ENCODE measurements around the gene CCDC126.
"Not testable (repeated sequence)": the region's sequence is repeated elsewhere in the genome, so short reads cannot be mapped to it uniquely, and the experiment has no call there.

Gene CCDC126

DNA sequence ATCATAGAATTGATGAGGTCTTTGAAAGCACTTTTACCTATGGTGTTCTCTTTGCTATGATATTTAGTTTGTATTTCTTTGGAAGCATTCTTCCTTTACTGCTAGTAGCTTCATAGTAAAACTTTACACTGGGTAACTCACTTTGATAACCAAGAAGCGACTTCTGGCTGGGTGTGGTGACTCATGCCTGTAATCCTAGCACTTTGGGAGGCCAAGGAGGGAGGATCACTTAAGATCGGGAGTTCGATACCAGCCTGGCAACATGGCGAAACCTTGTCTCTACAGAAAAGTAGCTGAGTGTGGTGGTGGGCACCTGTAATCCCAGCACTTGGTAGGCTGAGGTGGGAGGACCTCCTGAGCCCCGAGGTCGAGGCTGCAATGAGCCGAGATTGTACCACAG lies 36.2 kb downstream of the CCDC126 start:
- DNase-seq, result no peak

DNA sequence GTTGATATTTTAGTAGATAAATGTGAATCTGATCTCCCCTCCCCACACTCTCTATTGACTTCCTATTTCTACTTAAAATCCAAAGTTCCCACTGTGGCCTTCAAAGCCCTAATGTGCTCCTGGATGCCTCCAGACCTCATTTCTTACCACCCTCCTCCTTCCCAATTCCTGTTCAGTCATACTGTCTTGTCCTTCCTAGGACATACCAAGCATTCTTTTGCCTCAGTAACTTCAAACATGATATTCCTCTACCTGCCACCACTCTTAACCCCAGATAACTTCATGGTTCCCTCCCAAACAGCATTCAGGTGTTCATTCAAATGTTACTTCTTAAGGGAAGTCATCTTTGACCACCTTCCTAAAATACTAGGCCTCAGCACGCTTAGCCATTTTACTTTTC lies 48.6 kb downstream of the CCDC126 start:
- no peak for DNase-seq

DNA sequence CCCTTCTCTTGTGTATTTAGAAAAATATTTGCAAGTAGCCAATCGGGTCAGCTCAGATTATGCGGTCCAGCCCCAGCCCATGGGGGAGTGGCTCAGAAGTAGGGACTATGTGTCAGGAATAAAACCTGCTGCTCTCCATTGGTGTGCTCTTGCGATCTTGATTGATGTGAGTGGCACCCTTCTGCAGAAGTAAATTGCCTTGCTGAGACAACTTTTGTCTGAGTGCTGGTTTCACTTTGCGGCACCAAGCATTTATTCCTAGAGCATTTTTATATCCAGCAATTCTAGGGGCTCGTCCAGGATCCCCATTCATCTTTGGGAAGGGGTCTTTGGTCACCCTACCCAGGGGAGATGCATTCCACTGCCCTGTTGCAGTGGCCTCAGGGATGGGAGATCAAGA lies 56.8 kb downstream of the CCDC126 start:
- DNase-seq, result no peak

DNA sequence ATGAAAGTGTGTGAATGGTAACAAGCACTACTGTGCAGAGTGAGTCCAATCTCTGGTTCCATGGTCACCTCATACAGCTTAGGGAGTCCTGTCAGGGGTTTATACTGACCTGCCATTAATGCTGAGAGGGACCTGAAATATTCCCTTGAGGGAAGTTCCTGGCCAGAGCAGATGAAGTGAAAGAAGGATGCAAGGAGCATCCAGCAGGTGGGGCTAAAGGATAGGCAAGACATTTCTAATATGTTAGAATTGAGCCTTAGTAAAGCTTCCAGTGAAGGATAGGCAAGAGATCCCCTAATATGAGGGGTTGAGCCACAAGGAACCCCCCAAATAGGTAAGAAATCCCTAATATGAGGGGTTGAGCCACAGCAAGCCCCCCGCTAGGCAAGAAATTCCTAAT lies 57.3 kb downstream of the CCDC126 start:
- no peak for DNase-seq

DNA sequence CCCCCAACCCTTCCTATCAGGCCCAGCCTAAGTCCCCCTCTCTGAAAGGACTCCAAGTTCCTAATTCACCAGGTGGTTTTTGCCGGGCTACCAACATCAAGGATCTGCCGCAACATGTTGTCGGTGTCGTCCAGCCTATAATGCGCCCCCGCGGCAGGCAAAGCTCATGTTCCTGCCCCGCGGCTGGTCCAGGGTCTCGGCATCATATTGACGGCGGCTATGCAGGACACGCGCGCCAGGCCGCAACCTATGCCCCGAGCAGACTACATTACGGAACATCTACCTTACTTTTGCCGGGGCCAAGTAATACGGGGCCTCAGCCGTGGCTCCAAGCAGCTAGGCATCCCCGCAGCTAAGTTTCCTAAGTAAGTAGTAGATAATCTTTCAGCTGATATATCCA lies 58.3 kb downstream of the CCDC126 start:
- no peak for DNase-seq

DNA sequence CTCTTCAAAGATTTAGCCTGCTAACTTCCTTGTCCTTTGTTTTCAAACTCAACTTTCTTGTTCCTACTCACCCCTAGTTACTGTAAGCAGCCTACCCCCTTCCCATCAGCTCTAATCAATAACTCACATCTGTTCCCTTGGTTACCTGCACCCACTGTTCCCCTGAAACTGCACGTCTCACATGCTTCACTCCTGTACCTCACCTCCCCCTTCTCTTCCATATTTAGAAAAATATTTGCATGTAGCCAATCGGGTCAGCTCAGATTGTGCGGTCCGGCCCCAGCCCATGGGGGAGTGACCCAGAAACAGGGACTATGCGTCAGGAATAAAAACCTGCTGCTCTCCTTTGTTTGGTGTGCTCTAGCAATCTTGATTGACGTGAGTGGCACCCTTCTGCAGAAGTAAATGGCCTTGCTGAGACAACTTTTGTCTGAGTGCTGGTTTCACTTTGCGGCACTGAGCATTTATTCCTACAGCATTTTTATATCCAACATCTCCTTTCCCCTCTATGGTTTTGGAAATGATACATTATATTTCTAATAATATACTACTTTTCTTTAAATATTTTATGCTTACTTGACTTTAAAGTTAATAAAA lies 61.7 kb downstream of the CCDC126 start:
- DNase-seq, result no peak

DNA sequence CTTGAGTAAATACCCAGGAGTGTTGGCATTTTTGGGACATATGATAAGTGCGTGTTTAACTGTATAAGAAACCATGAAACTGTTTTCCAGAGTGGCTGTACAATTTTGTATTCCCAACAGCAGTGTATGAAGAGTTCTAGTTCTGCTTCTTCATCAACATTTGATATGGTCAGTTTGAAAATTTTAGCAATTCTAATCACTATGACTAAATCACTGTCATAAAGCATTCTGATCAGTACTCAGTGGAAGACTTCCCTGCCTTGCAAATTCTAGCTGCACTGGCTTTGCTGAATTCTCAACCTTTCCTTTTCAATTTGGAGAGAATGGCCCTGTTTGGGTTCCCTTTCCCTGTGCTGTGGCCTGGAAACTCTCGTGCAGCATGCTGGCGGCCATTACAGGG lies 64.2 kb downstream of the CCDC126 start:
- no peak for DNase-seq

DNA sequence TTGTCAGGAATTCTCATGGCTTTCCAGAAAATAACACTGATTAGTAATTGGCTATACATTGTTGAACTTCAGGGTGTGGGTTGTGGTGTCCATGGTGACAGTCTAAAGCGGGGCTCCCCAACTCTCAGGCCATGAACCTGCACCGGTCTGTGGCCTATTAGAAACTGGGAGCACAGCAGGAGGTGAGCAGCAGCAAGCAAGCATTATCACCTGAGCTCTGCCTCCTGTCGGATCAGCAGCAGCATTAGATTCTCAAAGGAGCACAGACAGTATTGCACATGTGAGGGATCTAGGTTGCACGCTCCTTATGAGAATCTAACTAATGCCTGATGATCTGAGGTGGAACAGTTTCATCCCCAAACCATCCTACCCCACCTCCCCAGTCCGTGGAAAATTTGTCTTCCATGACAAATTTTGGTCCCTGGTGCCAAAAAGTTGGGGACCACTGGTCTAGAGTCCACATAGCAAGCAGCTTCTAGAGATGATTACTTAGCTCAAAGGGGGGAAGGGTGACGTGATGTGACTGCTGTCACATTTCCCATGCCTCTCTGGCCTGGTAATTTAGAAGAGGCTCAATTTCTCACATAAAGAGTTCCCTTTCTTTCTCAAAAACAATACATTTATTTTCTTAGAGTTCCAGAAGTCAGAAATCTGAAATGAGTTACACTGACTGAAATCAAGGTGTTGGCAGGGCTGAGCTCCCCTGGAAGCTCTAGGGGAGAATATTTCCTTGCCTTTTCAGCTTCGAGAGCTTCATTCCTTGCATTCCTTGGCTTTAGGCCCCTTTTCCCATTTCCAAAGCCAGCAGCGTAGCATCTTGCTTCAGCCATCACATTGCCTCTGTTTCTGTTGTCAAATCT lies 65.2 kb downstream of the CCDC126 start:
- no peak for DNase-seq

DNA sequence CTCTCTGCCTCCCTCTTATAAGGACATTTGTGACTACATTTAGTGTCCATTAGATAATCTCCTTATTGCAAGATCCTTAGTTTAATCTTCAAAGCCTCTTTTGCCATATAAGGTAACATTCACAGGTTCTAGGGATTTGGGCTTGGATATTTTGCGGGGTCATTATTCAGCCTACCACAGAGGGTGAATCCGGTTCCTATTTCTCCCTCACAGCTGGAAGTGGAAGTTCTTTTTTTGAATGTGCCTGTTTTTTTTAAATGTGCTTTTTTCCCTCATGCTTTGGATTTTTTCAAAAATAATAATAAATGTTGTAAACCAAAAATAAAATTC lies 65.8 kb downstream of the CCDC126 start:
- DNase-seq, result no peak

DNA sequence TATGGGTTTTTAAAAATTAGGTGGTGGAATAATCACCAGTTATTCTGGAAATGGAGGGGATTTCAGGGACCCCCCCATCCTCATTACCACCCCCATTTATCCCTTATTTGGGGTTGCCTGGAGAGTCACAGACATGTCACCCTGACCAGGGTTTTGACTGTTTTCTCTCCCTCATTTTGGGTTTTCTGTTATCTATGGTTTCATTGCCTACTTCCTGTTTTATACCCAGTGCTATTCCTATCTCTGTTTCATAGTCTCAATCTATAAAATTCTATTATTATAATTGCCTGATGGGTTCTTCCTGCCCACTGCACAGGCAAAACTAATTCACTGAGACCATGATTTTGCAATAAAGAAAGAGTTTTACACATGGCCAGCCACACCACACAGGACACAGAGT lies 66.9 kb downstream of the CCDC126 start:
- DNase-seq, result no peak

DNA sequence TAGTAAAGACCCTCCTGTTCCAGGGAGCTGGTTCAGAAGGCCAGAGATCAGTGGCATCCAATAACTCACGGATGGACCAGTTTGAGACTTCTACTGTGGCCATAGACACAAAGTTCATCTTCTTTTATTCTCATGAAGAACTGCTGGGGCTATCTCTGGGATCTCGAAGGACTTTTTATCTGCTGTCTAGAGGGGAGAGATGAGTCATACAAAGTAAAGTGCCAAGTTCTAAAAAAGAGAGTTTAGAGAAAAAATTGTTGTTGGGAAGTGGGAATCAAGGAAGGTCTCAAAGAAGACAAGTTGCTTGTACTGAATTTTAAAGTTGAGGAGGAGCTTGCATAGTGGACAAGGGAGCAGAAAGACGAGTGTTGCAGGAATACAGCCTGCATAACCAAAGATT lies 74.9 kb downstream of the CCDC126 start:
- no peak for DNase-seq

DNA sequence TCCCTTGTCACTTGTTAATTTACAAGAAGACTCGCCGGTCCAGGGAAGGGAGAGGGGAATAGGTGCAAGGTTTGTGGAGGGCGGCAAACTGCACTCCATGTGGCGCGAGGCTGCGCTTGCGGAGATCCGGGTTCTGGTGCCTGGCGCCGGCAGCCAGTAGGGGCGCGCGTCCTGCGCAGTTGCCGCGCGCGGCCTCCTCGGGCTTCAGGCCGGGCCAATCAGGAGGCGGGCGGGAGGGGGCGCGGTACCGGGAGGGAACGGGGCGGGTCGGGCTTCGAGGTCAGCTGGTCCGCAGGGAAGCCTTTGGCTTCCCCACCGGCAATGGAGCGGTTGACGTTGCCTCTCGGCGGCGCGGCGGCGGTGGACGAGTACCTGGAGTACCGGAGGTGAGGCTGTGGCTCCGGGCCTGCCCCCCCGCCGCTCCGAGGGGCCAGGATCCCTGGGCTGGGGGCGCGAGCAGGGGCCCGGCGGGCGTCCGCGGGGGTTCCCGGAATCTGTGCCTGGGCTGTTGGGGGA lies 82.8 kb downstream of the CCDC126 start, which contains the start of gene FAM221A:
TSS of gene FAM221A (plus strand) at position 302 of the 516 bp plus-strand sequence. CDS start at position 322, 20 bp downstream.
- DNase-seq, result peak; percentile 72 to 86

DNA sequence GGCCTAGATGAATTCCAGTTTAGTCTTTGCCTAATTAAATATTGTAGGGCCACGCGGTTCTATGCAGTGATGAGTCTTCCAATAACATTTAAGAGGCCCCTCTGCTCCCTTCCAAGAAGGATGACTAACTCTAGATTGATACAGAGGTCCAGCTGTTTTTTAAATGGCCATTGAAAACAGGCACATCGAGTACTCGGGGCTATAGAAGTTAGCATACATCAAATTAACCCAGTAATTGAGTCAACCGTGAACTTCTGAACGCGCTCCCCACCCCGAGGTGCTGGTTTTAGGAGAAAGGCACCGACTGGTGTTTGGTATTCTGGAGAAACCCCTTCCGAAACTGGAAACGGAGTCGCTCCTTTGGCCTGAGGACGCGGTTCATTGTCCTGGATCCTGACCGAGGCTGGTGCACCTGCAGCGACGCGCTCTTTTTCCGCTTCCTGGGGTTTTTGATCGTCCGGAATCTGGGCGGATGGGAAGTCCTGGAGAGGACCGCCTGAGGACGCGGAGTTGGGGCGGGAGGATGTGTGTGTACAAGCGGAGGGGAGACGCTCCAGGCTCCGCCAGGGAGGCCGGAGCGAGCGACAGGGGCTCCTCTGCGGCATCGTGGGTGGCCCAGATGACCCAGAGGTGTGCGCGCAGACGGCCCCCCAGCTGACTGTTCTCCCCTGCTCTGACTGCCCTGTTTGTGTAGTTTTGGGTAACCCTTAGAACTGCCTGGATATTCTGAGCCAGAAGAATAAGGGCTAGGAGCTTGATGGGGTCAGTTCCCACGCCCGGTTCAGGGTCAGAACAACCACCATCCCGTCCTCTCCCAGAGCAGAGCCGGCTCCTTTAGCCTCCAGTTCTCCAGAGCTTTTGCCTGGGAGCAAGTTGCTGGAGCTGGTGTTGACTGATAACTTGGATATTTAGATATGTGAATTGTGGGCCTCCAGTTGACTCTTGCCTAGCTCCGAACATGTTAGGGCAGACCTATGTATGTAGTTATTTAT lies 83.5 kb downstream of the CCDC126 start:
- peak; percentile 37 to 58 for DNase-seq

DNA sequence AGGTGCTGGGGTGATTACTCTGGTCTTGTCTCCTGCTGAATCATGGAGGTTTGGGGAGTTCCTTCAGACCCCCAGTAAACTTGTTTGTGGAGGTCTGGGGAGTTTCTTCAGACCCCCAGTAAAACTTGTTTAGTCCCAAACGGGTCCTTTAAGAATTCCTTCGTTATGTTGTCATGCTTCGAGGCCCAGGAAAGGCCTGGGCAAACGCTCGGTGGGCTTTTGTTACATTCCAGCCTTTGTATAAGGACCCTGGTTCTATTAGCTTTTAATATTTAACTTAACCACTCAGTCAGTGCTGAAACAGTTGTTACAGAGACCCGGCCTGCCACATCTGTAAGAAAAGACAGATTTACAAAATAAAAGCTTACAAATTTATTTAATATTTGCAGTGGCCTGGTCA lies 86.9 kb downstream of the CCDC126 start:
- not testable (repeated sequence) for DNase-seq

DNA sequence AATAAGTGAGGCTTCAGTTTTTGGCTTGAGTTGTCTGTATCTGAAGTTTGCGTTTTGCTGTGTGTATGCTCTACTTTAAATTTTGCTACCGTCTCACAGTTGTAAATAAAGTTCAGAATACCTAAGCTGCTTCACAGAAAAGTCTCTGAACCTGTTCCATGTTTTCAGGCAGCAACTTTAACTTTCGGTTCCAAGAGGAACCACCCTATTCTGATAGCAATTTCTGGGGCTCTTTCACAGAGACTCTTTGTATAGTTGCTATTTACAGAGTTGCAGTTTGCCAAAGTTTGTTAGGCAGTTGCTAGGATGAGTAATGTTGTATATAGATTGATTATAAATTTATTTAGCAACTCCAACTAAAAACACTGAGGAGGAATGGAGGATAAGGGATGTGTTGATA lies 88.5 kb downstream of the CCDC126 start:
- DNase-seq, result no peak

DNA sequence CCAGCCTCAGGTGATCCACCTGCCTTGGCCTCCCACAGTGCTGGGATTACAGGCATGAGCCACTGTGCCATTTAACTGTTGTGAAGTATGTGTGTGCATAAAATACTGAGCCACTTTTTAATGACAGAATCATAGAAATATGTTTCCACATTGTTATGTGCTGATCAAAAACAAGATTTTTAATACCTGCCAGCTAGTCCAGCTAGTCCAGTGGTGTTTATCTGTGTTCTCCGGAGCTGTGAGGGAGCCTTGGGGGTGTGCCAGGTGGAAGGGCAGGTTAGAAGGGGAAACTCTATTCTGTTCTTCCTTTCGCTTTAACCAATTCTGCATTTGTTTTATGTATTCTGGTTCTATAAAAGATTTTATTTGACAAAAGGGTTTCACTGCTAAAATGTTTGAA lies 89.8 kb downstream of the CCDC126 start:
- no peak for DNase-seq

DNA sequence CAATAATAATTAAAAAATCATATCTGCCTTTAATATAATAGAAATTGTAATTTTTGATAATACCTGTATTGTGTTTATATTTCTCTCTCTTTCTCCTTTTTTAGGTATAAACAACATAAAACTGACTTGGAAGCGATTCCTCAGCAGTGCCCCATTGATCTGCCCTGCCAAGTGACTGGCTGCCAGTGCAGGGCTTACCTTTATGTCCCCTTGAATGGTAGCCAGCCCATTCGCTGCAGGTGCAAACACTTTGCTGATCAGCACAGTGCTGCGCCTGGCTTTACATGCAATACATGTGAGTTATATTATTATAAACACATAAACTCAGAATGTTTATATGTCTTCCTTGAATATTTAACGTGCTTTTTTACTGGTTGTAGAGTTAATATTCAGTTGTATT lies 92.0 kb downstream of the CCDC126 start:
- DNase-seq, result no peak

DNA sequence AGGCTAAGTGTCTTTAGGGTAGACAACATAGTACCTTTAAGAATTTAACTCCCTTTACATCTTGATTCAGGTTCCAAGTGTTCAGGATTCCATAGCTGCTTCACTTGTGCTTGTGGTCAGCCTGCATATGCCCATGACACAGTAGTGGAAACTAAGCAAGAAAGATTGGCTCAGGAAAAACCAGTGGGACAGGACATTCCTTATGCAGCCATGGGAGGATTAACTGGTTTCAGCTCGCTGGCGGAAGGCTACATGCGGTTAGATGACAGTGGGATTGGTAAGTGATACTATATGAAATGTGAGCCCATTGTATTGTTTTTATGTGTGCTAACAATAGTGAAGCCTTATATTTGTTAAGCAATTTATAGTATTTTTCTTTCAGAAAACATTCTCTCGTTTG lies 94.1 kb downstream of the CCDC126 start:
- DNase-seq, result no peak

DNA sequence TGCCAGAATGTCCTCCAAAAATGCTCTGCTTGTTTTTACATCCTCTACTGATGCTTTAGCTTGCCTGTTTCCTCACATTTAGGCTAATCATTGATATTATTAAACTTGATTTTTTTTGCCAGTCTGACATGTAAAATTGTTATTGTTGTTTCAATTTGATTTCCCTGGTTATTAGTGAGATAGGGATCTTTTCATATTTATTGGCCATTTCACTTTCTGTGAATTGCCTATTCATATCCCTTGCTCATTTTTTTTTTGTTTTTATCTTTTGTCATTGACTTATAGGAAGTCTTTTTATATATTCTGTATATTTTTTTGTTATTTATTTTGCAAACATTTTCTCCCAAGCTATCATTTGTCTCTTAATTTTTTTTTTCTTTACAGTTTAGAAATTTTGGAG lies 96.0 kb downstream of the CCDC126 start:
- DNase-seq, result no peak
